ENCODE results near the gene QSER1.

DNA sequence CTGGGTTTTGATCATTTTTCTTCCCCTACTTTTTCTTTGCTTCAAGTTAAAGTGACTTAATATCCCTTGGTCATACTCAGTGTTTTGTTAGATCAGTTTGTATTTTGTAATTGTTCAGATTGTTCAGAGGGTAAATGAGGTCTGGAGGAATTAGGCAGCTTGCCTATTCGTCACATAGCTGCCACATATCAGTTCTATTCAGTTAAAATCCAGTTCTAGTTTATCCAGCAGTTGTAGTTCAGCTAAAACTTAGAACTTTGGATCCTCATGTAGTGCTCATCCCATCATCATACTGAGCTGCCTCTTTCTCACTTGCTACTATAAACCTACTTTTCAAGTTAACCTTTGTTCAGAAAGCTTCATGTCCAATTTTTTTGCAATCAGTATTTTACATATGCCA, 75.9 kb downstream of the QSER1 start:
- TF ChIP-seq, protein P1, sequence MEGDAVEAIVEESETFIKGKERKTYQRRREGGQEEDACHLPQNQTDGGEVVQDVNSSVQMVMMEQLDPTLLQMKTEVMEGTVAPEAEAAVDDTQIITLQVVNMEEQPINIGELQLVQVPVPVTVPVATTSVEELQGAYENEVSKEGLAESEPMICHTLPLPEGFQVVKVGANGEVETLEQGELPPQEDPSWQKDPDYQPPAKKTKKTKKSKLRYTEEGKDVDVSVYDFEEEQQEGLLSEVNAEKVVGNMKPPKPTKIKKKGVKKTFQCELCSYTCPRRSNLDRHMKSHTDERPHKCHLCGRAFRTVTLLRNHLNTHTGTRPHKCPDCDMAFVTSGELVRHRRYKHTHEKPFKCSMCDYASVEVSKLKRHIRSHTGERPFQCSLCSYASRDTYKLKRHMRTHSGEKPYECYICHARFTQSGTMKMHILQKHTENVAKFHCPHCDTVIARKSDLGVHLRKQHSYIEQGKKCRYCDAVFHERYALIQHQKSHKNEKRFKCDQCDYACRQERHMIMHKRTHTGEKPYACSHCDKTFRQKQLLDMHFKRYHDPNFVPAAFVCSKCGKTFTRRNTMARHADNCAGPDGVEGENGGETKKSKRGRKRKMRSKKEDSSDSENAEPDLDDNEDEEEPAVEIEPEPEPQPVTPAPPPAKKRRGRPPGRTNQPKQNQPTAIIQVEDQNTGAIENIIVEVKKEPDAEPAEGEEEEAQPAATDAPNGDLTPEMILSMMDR (conservative IDR thresholded peaks at IDR 0.05) = no peak
- no peak for TF ChIP-seq ZFX (IDR thresholded peaks at IDR 0.05)
